ENCODE results near the gene NOX5.

NOX5 gene

GRCh38 chr15:69095274-69095673 is 80.8 kb downstream of the NOX5 start:
- no peak for TF ChIP-seq CTCF (IDR thresholded peaks at IDR 0.05; ENCODE audit: low read length, missing control alignments)
- H3K4me3 ChIP-seq (replicated peaks; ENCODE audit: low read depth, low read length) = no peak overlapping the region
- DNase-seq (ENCODE audit: low read depth) = no peak

DNA sequence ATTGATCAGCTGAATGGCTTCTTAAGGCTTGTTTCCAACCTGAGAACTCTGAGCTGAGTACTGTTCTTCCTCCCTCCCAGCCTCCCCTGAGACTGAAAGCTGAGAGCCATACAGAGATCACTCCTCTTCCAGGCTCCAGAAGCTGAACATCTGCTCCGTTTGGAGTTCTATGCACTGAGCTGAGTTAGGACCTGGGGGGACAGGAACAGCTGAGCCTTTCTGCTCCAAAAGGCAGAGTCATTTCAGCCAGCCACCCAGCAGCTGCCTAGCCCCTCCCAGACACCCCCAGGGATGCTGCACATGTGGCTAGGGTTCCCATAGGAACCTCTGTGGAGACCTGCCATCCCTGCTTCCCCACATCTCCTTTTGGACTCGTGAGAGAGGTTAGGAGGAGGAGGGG is 81.7 kb downstream of the NOX5 start:
- H3K4me3 ChIP-seq (replicated peaks; ENCODE audit: low read depth, low read length) = no peak overlapping the region
- no peak for DNase-seq (ENCODE audit: low read depth)
- TF ChIP-seq CTCF (IDR thresholded peaks at IDR 0.05; ENCODE audit: low read length, missing control alignments) = no peak

GRCh38 chr15:69096626-69097025 is 82.1 kb downstream of the NOX5 start:
- DNase-seq (ENCODE audit: low read depth) = no peak
- H3K4me3 ChIP-seq (replicated peaks; ENCODE audit: low read depth, low read length) = no peak overlapping the region
- no peak for TF ChIP-seq CTCF (IDR thresholded peaks at IDR 0.05; ENCODE audit: low read length, missing control alignments)

GRCh38 chr15:69098771-69099170 is 84.3 kb downstream of the NOX5 start:
- no peak for DNase-seq (ENCODE audit: low read depth)
- TF ChIP-seq CTCF (IDR thresholded peaks at IDR 0.05; ENCODE audit: low read length, missing control alignments) = no peak
- no peak overlapping the region for H3K4me3 ChIP-seq (replicated peaks; ENCODE audit: low read depth, low read length)

DNA sequence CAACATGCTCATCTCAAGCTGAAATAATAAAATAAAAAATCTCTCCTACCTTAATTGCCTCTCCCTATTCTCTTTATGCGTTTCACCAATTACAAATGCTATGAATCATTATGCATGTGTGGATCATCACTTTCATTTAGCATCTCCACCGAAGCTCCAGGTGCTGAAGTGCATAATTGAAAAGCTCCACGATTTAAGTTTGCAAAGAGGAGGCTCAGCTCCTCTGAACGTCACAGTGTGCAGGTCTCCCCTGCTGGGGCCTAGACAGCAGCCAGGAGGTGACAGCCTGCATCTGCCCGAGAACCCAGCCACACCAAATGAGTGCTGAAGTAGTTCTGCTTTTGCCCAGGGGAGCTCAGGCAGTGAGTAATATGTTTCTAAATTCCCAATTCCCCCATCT is 85.4 kb downstream of the NOX5 start:
- no peak for DNase-seq (ENCODE audit: low read depth)
- TF ChIP-seq CTCF (IDR thresholded peaks at IDR 0.05; ENCODE audit: low read length, missing control alignments) = no peak
- H3K4me3 ChIP-seq (replicated peaks; ENCODE audit: low read depth, low read length) = no peak overlapping the region

GRCh38 chr15:69100821-69101220 is 86.3 kb downstream of the NOX5 start:
- TF ChIP-seq CTCF (IDR thresholded peaks at IDR 0.05; ENCODE audit: low read length, missing control alignments) = no peak
- no peak for DNase-seq (ENCODE audit: low read depth)
- no peak overlapping the region for H3K4me3 ChIP-seq (replicated peaks; ENCODE audit: low read depth, low read length)

GRCh38 chr15:69104050-69104750 is 89.7 kb downstream of the NOX5 start:
- no peak overlapping the region for H3K4me3 ChIP-seq (replicated peaks; ENCODE audit: low read depth, low read length)
- DNase-seq (ENCODE audit: low read depth) = no peak
- no peak for TF ChIP-seq CTCF (IDR thresholded peaks at IDR 0.05; ENCODE audit: low read length, missing control alignments)
